ENCODE data around the gene PPARGC1A.

PPARGC1A gene

GRCh38 chr4:23881052-23881501, 8.8 kb downstream of the PPARGC1A start:
- DNase-seq (ENCODE audit: low spot score), result no peak
- no peak overlapping the region for H3K4me3 Mint-ChIP-seq
- no peaks in the 10 kb centered on the region for H3K27me3 Mint-ChIP-seq (ENCODE audit: low read depth)
- no peaks in the 10 kb centered on the region for H3K4me1 Mint-ChIP-seq (ENCODE audit: low read depth)
- H3K9me3 Mint-ChIP-seq, result no peaks in the 10 kb centered on the region
- H3K27ac Mint-ChIP-seq, result no peak overlapping the region
- no peaks in the 10 kb centered on the region for H3K36me3 Mint-ChIP-seq (ENCODE audit: low read depth)

GRCh38 chr4:23878912-23879732, 10.7 kb downstream of the PPARGC1A start:
- H3K4me3 Mint-ChIP-seq, result no peak overlapping the region
- H3K36me3 Mint-ChIP-seq (ENCODE audit: low read depth), result no peaks in the 10 kb centered on the region
- no peak overlapping the region for H3K27ac Mint-ChIP-seq

GRCh38 chr4:23878246-23878891, 11.5 kb downstream of the PPARGC1A start:
- DNase-seq (ENCODE audit: low spot score), result no peak
- H3K27ac Mint-ChIP-seq, result no peak overlapping the region
- H3K9me3 Mint-ChIP-seq, result no peaks in the 10 kb centered on the region
- no peaks in the 10 kb centered on the region for H3K36me3 Mint-ChIP-seq (ENCODE audit: low read depth)
- H3K4me1 Mint-ChIP-seq (ENCODE audit: low read depth), result no peaks in the 10 kb centered on the region
- H3K27me3 Mint-ChIP-seq (ENCODE audit: low read depth), result no peaks in the 10 kb centered on the region
- no peak overlapping the region for H3K4me3 Mint-ChIP-seq

More at GRCh38 chr4:23878912-23879732, 10.7 kb downstream of the PPARGC1A start:
- no peaks in the 10 kb centered on the region for H3K9me3 Mint-ChIP-seq
- DNase-seq (ENCODE audit: low spot score), result no peak
- H3K27me3 Mint-ChIP-seq (ENCODE audit: low read depth), result no peaks in the 10 kb centered on the region
- no peaks in the 10 kb centered on the region for H3K4me1 Mint-ChIP-seq (ENCODE audit: low read depth)

GRCh38 chr4:23877758-23878229, 12.1 kb downstream of the PPARGC1A start:
- no peak overlapping the region for H3K27ac Mint-ChIP-seq
- H3K4me1 Mint-ChIP-seq (ENCODE audit: low read depth), result no peaks in the 10 kb centered on the region
- no peak for DNase-seq (ENCODE audit: low spot score)
- no peaks in the 10 kb centered on the region for H3K36me3 Mint-ChIP-seq (ENCODE audit: low read depth)
- H3K4me3 Mint-ChIP-seq, result no peak overlapping the region
- no peaks in the 10 kb centered on the region for H3K27me3 Mint-ChIP-seq (ENCODE audit: low read depth)
- no peaks in the 10 kb centered on the region for H3K9me3 Mint-ChIP-seq

- DNase-seq (ENCODE audit: low spot score), result no peak
- Mint-ChIP-seq H3K36me3 (ENCODE audit: low read depth) (no peaks in the 10 kb centered on the region), H3K4me3 (no peak overlapping the region), H3K4me1 (ENCODE audit: low read depth) (no peaks in the 10 kb centered on the region), H3K9me3 (no peaks in the 10 kb centered on the region), H3K27ac (no peak overlapping the region), H3K27me3 (ENCODE audit: low read depth) (no peaks in the 10 kb centered on the region)
Measured at GRCh38 chr4:23876418-23877089, 13.3 kb downstream of the PPARGC1A start.

- no peaks in the 10 kb centered on the region for H3K4me1 Mint-ChIP-seq (ENCODE audit: low read depth)
- no peaks in the 10 kb centered on the region for H3K27me3 Mint-ChIP-seq (ENCODE audit: low read depth)
- H3K9me3 Mint-ChIP-seq, result no peaks in the 10 kb centered on the region
Measured at GRCh38 chr4:23875317-23875716, 14.5 kb downstream of the PPARGC1A start.

GRCh38 chr4:23874536-23874901, 15.3 kb downstream of the PPARGC1A start:
- no peaks in the 10 kb centered on the region for H3K36me3 Mint-ChIP-seq (ENCODE audit: low read depth)

More at GRCh38 chr4:23875317-23875716, 14.5 kb downstream of the PPARGC1A start:
- no peak for DNase-seq (ENCODE audit: low spot score)
- H3K36me3 Mint-ChIP-seq (ENCODE audit: low read depth), result no peaks in the 10 kb centered on the region
- no peak overlapping the region for H3K27ac Mint-ChIP-seq
- H3K4me3 Mint-ChIP-seq, result no peak overlapping the region

GRCh38 chr4:23873717-23874535, 15.9 kb downstream of the PPARGC1A start:
- DNase-seq (ENCODE audit: low spot score), result no peak
- no peaks in the 10 kb centered on the region for H3K36me3 Mint-ChIP-seq (ENCODE audit: low read depth)
- H3K27me3 Mint-ChIP-seq (ENCODE audit: low read depth), result no peaks in the 10 kb centered on the region
- H3K4me3 Mint-ChIP-seq, result no peak overlapping the region
- no peaks in the 10 kb centered on the region for H3K9me3 Mint-ChIP-seq
- H3K27ac Mint-ChIP-seq, result no peak overlapping the region
- no peaks in the 10 kb centered on the region for H3K4me1 Mint-ChIP-seq (ENCODE audit: low read depth)

More at GRCh38 chr4:23874536-23874901, 15.3 kb downstream of the PPARGC1A start:
- H3K27ac Mint-ChIP-seq, result no peak overlapping the region
- H3K4me1 Mint-ChIP-seq (ENCODE audit: low read depth), result no peaks in the 10 kb centered on the region
- H3K27me3 Mint-ChIP-seq (ENCODE audit: low read depth), result no peaks in the 10 kb centered on the region
- H3K9me3 Mint-ChIP-seq, result no peaks in the 10 kb centered on the region
- DNase-seq (ENCODE audit: low spot score), result no peak
- no peak overlapping the region for H3K4me3 Mint-ChIP-seq

GRCh38 chr4:23871426-23871825, 18.4 kb downstream of the PPARGC1A start:
- Mint-ChIP-seq H3K27ac (no peak overlapping the region), H3K36me3 (ENCODE audit: low read depth) (no peaks in the 10 kb centered on the region), H3K4me1 (ENCODE audit: low read depth) (no peaks in the 10 kb centered on the region), H3K4me3 (no peak overlapping the region), H3K27me3 (ENCODE audit: low read depth) (no peaks in the 10 kb centered on the region), H3K9me3 (no peaks in the 10 kb centered on the region)
- DNase-seq (ENCODE audit: low spot score), result no peak

GRCh38 chr4:23866450-23867075, 23.3 kb downstream of the PPARGC1A start:
- Mint-ChIP-seq H3K27me3 (ENCODE audit: low read depth) (no peaks in the 10 kb centered on the region), H3K27ac (no peak overlapping the region), H3K36me3 (ENCODE audit: low read depth) (no peaks in the 10 kb centered on the region), H3K4me3 (no peak overlapping the region), H3K9me3 (no peaks in the 10 kb centered on the region), H3K4me1 (ENCODE audit: low read depth) (no peaks in the 10 kb centered on the region)
- no peak for DNase-seq (ENCODE audit: low spot score)

GRCh38 chr4:23861897-23862296, 27.9 kb downstream of the PPARGC1A start:
- no peaks in the 10 kb centered on the region for H3K27me3 Mint-ChIP-seq (ENCODE audit: low read depth)
- DNase-seq (ENCODE audit: low spot score), result no peak
- no peak overlapping the region for H3K27ac Mint-ChIP-seq
- no peaks in the 10 kb centered on the region for H3K9me3 Mint-ChIP-seq
- H3K4me1 Mint-ChIP-seq (ENCODE audit: low read depth), result no peaks in the 10 kb centered on the region
- no peaks in the 10 kb centered on the region for H3K36me3 Mint-ChIP-seq (ENCODE audit: low read depth)
- no peak overlapping the region for H3K4me3 Mint-ChIP-seq

- H3K4me1 Mint-ChIP-seq (ENCODE audit: low read depth), result no peaks in the 10 kb centered on the region
- no peak overlapping the region for H3K4me3 Mint-ChIP-seq
- DNase-seq (ENCODE audit: low spot score), result no peak
- H3K36me3 Mint-ChIP-seq (ENCODE audit: low read depth), result no peaks in the 10 kb centered on the region
- H3K27me3 Mint-ChIP-seq (ENCODE audit: low read depth), result no peaks in the 10 kb centered on the region
- no peaks in the 10 kb centered on the region for H3K9me3 Mint-ChIP-seq
- H3K27ac Mint-ChIP-seq, result no peak overlapping the region
Measured at GRCh38 chr4:23860919-23861318, 28.9 kb downstream of the PPARGC1A start.

- Mint-ChIP-seq H3K9me3 (no peaks in the 10 kb centered on the region), H3K4me1 (ENCODE audit: low read depth) (no peaks in the 10 kb centered on the region), H3K27me3 (ENCODE audit: low read depth) (no peaks in the 10 kb centered on the region), H3K36me3 (ENCODE audit: low read depth) (no peaks in the 10 kb centered on the region), H3K27ac (no peak overlapping the region), H3K4me3 (no peak overlapping the region)
- DNase-seq (ENCODE audit: low spot score), result no peak
Measured at GRCh38 chr4:23857367-23857959, 32.4 kb downstream of the PPARGC1A start.

Measured in T-helper 2 cell treated with Interferon-gamma antibody and Interleukin-4, amounts not matched to agents 5 μg/mL and 100 μg/mL, for 36 hours (primary cell).